GM19452 (cell line): ENCODE results near the gene FGA.
"Not testable (repeated sequence)": the region's sequence is repeated elsewhere in the genome, so short reads cannot be mapped to it uniquely, and the experiment has no call there.

ENCODE experiments used
- ATAC-seq: cut with Tn5 transposase; IDR thresholded peaks from one replicate; pipeline ENCODE4 v1.9.1; 2021; ENCODE audit not compliant: unreplicated experiment

Gene FGA

DNA sequence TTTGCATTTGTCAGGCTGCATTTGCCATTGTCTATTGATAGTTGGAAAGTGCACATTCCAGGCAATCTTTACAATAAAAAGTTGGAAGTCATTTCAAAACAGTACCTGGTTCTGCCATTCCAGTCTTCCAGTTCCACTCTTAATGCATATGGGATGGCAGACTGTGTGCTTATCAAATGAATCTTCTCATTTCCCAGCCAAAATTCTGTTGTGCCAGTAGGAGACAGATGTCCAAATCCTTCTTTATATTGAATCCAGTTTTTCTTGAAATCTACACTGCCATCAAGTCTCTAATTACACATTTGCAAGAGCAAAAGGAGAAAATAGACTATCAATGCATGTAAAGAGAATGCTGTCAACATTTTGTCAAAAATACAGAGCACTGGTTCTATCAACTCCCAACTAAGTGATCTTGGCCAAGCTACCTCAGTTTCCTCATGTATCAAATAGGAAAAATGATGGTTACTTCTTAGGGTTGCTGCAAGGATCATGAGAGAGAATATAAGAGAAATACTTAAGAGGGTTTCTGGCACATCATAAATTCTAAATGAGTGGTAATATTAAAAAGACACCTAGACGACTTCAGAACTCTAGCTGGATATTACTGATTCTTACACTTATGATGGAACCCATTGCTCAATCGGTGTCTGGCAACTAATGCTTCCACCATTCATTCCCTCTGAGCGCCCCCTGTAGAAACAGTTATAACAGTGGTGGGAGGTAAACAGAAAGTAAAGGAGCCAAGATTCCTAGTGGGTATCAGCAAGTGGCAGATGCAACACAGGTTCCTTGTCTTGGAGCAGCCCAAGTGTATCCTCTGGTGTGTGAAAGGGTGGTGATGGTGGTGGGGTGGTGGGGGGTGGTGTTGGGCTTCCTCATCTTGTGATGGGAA is 18.1 kb upstream of the FGA start:
- no peak for ATAC-seq

DNA sequence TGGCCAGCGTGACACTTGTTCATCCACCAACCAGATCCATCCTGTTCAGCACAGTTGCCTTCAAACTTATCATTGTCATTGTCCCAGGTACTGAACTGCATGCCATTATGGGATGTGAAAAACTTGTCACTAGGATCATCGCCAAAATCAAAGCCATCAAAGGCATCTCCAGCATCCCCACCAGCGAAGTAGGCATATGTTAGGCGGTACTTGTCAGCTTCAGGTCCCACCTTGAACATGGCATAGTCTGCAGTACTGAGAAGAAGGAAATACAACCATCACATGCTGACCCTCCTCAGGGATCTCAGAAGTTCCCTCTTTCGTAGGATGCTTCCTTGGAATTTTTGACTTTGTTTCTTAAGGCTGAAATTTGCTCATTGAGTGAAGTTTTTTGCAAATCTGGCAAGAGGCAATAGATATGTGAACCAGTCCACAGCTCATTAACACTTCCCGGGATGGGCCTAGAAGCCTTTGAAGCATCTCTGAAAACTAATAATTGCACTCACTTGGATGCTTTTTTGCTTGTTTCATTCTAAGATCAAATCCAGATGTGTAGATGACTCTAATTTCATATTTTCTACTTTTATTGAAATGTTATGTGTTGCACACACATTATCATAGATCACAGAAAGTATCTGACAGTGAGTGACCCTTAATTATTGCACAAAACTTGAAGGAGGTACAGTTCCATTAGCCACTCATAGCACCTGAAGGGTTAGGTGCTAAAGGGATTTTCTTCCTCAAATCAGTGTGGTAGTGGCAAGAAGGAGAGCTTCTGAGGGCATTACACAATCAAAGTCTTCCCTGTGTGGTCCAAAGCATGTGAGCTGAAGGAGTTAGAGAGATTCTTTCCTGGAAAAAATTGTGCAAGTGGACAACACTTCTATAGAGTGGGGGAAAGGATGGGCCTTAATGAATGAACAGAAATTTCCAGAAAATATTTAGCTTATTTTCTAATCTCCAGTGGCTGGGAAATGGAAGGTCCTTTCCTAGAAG is 16.5 kb upstream of the FGA start:
- ATAC-seq = no peak

DNA sequence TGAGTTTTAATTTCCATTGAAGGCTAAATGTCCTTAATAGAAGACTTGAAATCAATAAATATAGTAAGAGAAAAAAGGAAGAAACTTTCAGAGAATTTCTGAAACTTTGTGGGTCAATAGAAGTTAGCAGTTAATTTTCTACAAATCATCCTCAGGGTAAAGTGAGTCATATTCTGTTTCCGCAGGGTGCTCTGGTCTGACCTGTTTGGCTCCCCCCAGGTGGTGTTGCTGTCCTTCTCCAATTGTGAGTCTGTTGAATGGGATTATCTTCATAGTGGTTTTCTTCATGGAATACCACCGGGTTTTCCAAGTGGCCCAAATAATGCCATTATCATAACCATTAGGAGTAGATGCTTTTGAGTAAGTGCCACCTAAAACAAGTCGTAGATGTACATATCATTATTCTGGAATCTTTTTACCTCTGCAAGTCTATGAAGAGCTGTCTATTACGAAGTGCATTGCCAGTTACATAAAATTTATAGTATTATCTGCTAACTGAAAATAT is 14.2 kb upstream of the FGA start:
- no peak for ATAC-seq

DNA sequence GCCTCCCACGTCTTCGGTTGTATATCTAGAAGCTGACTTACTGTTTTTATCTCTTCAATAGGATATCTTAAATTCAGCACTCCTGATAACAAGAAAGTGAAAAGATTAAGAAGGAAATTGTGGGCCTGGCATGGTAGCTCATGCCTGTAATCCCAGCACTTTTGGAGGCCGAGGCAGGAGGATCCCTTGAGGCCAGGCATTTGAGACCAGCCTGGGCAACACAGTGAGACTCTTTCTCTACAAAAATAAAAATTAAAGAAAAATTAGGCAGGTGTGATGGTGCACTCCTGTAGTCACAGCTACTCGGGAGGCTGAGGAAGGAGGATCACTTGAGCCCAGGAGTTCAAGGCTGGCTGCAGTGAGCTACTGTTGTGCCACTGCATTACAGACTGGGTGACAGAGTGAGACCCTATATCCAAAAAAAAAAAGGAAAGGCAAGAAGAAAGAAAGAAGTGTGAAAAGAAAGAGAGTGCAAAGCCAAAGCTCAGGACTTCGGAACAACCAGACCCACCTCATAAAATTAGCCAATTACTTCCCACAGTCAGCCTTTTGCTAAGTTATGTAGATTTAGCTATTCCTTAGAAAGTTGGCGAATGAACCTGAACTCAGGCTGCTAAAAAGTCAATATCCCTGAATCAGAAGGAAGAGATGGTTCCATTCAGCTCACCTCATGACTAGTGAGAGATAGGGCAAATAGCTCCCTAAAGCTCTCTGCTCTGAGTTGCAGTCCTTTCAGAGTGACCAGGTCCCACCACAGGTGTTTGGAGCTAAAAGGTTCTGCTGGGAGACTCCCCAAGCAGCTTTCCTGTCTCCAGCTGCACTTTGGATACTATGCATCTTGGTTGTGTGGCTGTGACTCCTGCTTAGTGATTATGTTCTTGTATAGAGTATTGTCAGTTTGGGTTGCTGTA is 12.7 kb upstream of the FGA start:
- ATAC-seq = no peak

DNA sequence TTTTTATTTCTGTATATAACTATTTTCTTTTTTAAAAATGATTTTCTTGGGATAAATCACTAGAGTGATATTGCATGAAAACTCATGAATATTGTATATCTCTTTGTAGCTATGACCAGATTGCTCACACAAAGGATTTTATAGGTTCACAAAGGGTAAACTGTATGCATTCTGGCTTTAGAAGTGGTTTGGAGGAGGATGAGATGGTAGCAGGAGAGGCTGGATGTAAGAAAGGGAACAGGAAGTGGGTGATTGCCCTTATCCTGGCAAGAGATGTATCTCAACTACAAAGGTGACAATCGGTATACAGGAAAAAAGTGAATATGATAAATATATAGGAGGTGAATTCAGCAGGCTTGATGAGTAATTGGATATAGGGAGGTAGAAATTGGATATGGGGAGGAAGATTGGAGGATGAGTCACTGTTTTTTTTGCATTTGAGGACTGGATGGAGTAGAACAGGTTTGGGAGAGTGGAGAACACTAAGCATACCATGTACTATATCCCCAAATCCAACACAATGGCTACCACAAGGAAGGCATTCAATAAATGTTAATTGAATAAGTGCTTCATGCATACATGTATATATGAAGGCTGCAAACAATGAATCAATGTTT is 12.0 kb upstream of the FGA start:
- no peak for ATAC-seq

DNA sequence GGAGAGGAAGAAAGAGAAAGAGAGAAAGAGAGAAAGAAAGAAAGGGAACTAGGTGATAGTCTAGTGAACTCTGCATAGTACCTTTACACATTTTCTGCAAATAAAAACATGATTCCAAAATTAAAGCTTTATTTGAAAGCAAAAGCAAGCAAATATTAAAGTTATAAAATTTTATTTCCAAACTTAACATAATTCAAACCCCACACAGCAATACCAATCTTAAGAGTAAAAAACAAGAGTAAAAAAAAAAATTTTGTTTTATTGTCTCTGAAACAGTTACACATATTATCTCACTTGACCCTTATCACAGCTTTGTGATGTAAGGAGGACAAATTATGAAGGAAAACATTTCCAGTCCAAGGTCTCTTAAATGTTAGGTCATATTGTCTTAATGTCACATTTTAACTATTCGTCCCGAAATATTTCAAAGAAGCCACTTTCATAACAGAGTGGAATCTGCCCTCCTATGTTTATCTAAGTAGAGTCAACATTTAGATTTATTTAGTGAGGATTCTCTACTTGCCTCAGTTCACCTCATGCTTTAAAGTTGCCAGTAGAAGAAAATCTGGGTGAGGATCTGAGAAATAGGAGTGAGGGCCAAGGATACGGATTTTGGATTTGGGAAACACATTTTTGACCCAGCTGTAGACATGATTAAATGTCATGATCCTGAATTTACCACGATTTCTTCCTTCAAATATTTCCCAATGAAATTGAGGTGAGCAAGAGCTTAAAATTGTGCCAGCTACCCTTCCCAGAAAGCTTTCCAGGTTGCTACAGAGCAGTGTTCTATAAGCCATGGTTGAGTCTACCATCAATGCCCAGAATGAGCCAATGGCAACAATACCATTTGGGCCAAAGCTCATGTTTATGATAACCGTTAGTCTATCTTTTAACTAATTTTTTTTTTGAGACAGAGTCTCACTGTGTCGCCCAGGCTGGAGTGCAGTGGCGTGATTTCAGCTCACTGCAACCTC is 7.5 kb upstream of the FGA start:
- ATAC-seq = no peak

DNA sequence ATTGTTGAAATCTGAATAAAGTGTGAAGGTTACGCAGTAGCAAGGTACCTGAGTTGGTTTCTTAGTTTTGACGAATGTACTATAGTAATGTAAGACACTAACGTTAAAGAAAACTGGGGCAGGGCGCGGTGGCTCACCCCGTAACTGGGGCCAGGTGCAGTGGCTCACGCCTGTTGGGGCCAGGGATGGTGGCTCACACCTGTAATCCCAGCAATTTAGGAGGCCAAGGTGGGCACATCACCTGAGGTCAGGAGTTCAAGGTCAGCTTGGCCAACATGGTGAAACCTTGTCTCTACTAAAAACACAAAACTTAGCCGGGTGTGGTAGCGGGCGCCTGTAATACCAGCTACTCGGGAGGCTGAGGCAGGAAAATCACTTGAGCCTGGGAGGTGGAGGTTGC is 6.7 kb upstream of the FGA start:
- ATAC-seq = not testable (repeated sequence)

DNA sequence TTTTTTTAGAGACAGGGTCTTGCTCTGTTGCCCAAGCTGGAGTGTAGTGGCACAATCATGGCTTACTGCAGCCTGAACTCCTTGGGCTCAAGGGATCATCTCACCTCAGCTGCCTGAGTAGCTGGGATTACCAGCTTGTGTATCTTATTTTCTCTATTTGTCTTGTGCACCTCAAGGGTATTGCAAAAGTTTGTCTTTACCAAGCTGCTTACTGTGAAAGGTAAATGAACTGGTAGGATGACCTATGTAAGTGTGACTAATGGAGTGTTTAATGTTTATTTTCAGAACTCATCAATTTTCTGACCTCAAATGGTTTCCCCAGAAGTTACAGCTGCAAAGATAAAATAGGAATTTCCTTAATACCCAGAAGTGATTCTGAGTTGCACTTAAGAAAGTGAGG is 5.3 kb upstream of the FGA start:
- ATAC-seq = no peak

DNA sequence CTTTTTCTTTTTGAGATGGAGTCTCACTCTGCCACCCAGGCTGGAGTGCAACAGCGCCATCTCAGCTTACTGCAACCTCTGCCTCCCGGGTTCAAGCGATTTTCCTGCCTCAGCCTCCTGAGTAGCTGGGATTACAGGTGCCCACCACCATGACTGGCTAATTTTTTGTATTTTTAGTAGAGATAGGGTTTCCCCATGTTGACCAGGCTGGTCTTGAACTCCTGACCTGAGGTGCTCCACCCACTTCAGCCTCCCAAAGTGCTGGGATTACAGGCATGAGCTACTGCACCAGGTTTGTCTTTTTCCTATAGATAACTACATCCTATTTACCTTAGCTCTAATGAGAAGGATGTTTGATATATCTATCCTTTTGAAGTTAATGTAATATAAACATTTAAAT is 3.8 kb upstream of the FGA start:
- not testable (repeated sequence) for ATAC-seq

DNA sequence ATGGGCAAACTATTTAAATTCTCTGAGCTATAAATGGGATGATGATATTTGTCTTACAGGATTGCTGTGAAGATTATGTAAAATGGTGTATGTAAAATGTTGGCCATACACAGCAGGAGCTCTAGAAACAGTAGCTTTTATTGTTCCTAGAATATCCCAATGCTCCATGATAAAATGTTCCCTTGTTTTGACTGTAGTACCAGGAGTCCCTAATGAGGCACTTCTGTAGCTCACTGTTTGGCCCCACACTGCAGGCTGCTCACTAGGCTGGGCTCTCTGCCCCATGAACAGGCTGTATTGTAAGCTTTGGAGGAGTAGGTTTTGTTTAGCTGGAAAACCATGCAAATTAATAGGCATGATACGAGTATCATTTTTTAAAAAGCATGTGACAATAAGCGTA is 3.3 kb upstream of the FGA start:
- ATAC-seq = no peak

DNA sequence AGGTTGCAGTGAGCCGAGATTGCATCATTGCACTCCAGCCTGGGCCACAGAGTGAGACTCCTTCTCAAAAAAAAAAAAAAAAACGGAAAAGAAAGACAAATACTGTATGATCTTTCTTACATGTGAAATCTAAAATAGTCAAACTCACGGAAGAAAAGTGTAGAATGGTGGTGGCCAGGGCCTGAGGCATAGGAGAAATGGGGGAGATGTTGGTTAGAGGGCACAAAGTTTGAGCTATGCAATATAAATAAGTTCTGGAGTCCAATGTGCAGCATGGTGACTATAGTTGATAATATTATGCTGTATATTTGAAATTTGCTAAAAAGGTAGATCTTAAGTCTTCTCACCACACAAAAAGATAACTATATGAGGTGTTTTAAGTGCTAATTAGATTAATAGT is 1.3 kb upstream of the FGA start:
- no peak for ATAC-seq

DNA sequence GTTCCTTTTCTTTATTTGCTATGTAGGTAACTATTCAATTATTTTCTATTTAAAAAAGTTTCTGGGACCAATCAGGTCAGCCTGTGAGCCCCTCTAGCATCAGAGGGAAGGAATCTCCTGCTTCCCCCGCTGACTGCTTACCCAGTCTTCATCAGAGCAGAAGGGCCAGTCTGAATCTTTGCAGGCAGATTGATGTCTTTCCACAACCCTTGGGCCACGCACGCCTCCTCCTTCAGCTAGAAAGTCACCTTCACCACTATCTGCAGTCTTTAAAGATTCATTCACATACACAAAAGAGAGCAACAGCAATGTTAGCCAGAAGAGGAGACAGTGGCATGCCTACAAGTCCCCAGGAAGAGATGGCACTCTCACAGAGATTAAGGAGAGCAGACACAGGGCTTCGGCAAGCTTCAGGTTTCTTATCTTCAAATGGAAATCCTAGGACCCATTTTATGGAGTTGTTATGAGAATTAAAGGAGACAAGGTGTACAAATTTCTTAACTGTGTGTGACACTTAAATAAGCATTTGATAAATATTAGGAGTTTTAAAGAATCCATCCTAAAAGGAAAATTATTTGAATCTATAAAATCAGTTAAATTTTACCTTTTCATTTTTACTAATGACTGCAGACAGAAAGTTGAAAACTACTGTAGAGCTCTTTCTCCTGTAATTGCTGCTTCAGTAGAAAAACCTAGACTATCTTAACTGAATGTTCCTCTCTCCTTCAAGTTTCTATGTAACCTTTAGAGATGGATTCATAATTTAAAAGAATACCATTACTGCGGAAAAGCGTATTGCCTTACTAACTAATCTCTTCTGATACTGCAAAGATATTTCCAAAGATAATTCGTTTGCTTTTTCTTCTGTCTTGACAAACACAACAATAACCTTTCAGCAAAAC is 995 bp downstream of the FGA start:
- no peak for ATAC-seq

DNA sequence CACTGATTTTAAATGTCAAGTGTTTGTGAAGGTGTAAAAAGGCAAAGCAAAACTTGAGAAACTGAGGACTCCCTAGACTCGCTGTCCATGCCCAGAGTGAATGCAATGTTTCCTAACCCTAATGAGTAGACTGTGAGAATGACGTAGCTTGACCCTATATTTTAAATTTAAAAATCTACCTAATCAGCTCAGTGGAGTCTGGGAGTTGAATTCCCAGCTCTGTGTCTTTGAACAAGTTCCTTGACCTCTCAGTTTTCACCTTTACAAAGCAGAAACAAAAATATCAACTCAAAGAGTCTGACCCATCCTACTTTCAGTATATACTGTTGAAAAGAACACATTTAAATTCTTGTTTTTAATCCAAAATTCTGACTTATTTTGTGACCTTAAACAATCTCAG is 2.3 kb downstream of the FGA start:
- ATAC-seq = no peak

DNA sequence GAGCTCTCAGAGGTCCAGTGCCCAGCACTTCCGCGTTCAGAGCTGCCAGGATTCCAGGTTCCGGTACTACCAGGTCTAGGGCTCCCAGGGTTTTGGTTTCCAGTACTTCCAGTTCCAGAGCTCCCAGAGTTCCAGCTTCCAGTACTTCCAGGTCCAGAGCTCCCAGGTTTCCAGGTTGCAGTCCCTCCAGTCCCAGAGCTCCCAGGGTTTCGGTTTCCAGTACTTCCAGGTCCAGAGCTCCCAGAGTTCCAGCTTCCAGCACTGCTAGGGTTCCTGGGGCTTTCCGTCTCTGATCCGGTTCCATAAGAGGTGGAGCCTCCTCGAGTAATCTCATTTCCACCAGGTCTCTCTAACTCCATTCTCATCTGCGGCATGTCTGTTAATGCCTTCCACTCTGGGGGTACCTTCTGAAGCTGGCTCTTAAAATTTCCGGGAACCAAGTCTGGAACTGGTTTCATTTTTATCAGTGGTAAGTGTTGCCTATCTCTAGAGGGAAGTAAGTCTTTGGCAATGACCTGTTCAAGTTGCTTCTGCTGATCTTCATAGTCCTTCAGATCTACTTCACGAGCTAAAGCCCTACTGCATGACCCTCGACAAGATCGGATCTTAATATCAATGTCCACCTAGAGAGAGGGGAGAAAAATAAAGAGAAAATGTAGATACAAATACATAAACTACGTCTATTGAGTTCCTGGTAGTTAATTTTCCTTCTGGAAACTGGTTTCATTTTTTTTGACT is 4.1 kb downstream of the FGA start:
- no peak for ATAC-seq

DNA sequence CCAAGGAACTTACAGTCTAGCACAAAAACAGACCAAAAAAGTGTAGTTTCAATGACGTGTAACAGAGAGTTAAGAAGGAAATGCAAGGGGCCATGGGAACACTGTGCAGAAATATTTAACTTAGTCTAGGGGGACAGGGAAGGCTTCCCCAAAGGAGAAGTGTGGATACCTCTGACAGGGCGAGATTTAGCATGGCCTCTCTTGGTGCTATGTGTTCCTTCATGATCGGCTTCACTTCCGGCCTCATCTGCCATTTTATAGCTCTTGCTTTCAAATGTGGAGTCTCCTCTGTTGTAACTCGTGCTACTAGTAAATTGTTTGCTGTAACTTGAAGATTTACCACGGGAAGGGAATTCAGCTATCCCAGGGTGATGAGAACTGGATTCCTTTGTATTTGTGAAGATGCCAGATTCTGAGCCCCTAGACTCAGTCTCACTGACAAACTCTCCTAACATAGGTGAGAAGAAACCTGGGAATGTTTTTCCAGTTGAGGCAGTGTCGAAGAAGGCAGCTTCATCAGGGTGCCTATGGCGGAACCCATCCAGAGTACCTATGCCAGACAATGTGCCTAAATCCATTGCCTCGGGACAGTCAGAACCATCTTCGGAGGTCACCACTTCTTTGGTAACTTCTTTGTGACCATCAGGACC is 5.0 kb downstream of the FGA start:
- ATAC-seq = no peak

DNA sequence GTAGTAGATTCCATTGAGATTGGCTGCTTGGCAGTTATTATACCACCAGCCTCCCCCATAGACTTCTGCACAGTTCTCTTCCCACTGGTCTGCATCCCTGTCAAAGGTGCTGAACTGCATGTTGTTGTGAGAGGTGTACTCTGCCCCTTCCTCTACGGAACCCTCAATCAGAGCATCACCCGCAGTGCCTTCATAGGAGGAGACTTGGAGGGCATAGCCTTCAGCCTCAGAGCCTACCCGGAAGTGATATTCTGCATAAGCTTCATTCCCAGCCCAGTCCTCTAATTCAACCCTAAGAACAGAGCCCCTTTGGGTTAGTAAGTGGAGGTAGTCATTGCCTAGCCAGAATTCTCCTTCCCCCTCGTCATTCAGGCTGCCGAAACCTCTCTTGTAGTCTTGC is 6.3 kb downstream of the FGA start:
- ATAC-seq = no peak

DNA sequence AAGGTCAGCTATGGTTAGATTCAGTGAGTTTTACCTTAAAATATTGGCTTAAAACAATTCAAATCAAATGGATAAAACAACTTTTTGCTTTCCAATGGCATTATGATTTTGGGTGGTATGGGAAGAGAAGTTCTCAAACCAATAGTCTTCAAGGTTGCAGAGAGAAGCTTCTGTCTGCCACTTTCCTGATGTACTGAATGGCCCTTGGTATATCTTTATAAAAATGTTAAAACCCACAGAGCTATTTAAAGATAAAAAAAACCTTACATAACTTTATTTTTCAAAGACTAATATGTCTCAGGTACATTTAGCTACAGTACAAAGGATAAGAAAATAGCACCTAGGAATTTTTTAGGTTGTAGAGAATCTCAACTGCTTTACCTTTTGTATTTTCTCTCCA is 6.9 kb downstream of the FGA start:
- no peak for ATAC-seq
